GM18508 (cell line): ENCODE measurements around the gene PRSS33.

Experiments used
- ATAC-seq: cut with Tn5 transposase; IDR thresholded peaks from one replicate; pipeline ENCODE4 v1.9.1; 2021; ENCODE audit warnings: moderate number of reproducible peaks; ENCODE audit not compliant: insufficient read depth, unreplicated experiment

The PRSS33 gene

GRCh38 chr16:2745116-2745890 is 42.1 kb downstream of the PRSS33 start:
- no peak for ATAC-seq

- no peak for ATAC-seq
These were observed 42.6 kb downstream of the PRSS33 start for GRCh38 chr16:2744711-2745110.

- no peak for ATAC-seq
These were observed 44.2 kb downstream of the PRSS33 start for GRCh38 chr16:2743007-2743810.

GRCh38 chr16:2742323-2743006 is 44.9 kb downstream of the PRSS33 start:
- no peak for ATAC-seq

- no peak for ATAC-seq
These were observed 46.2 kb downstream of the PRSS33 start for GRCh38 chr16:2741168-2741567.

- no peak for ATAC-seq
These were observed 46.9 kb downstream of the PRSS33 start for GRCh38 chr16:2740476-2740875.

- ATAC-seq: no peak
These were observed 47.5 kb downstream of the PRSS33 start for GRCh38 chr16:2739625-2740430.

- no peak for ATAC-seq
These were observed 48.7 kb downstream of the PRSS33 start for GRCh38 chr16:2738615-2739014.

GRCh38 chr16:2737895-2738418 is 49.4 kb downstream of the PRSS33 start:
- ATAC-seq: no peak

GRCh38 chr16:2737238-2737605 is 50.1 kb downstream of the PRSS33 start:
- no peak for ATAC-seq

- ATAC-seq: no peak
These were observed 50.7 kb downstream of the PRSS33 start for GRCh38 chr16:2736476-2737237.

GRCh38 chr16:2734844-2735515 is 52.4 kb downstream of the PRSS33 start:
- ATAC-seq: no peak
